Cardiac fibroblast (primary cell): ENCODE results near the gene IRGC.
"Not testable (repeated sequence)": the region's sequence is repeated elsewhere in the genome, so short reads cannot be mapped to it uniquely, and the experiment has no call there.

ENCODE experiments used
- DNase-seq, 2 donors: peaks; one replicate each; pipeline versions ENCODE4 v3.0.0 to v3.0.0-alpha.2; 2010; ENCODE audit warnings: low read depth in 2 of 2
- H3K4me3 ChIP-seq, 2 donors: replicated peaks in 1 of 2; 1 replicate in 1 of 2; 2 replicates in 1 of 2; pipeline ENCODE4 v1.5.1; 2011; ENCODE audit warnings: low read depth in 2 of 2, low read length in 2 of 2, mild to moderate bottlenecking in 2 of 2, moderate library complexity in 1 of 2
- TF ChIP-seq, protein P1 (sequence below): IDR thresholded peaks from one replicate; pipeline ENCODE4 v1.5.1; 2011; ENCODE audit warnings: low read depth, mild to moderate bottlenecking, low read length, inconsistent platforms

Gene IRGC

DNA sequence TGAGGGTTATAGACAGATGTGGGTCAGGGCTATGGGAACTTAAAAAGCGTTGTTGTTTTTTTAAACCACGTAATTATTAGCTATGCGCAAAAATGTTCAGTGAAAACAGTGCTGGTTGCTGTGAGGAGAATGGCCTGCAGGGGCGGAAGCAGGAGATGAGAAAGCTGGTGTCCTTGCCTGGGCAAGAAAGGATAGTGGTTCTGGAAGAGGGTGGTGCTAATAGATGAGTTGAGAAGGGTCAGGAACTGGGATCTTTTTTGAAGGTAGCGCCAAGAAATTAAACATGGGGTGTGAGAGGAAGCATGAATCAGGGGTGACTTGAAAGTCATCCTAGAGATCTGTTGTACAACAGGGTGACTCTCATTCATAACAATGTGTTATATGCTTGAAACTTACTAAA lies 43.6 kb downstream of the IRGC start:
- TF ChIP-seq, protein P1, sequence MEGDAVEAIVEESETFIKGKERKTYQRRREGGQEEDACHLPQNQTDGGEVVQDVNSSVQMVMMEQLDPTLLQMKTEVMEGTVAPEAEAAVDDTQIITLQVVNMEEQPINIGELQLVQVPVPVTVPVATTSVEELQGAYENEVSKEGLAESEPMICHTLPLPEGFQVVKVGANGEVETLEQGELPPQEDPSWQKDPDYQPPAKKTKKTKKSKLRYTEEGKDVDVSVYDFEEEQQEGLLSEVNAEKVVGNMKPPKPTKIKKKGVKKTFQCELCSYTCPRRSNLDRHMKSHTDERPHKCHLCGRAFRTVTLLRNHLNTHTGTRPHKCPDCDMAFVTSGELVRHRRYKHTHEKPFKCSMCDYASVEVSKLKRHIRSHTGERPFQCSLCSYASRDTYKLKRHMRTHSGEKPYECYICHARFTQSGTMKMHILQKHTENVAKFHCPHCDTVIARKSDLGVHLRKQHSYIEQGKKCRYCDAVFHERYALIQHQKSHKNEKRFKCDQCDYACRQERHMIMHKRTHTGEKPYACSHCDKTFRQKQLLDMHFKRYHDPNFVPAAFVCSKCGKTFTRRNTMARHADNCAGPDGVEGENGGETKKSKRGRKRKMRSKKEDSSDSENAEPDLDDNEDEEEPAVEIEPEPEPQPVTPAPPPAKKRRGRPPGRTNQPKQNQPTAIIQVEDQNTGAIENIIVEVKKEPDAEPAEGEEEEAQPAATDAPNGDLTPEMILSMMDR, result peak; percentile 77
- H3K4me3 ChIP-seq, result no peak overlapping the region
- peak; percentile 43 to 90 for DNase-seq

DNA sequence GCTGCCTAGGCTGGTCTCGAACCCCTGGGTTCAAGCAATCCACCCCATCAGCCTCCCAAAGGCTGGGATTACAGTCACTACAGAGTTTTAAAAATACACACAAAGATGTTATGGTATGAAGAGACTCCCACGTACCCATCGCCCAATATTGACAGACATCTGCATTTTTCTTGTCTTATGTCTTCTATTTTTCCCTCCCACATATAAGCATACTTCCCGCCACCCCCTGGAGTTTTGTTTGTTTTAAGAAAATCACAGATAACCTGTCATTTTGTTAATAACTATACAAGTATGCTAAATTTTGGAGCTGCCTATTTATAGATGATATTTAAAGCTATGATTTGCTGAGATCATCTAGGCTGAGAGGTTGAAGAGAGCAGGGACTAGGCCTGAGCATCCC lies 45.1 kb downstream of the IRGC start:
- H3K4me3 ChIP-seq, result no peak overlapping the region
- TF ChIP-seq, protein P1, result no peak
- no peak for DNase-seq

DNA sequence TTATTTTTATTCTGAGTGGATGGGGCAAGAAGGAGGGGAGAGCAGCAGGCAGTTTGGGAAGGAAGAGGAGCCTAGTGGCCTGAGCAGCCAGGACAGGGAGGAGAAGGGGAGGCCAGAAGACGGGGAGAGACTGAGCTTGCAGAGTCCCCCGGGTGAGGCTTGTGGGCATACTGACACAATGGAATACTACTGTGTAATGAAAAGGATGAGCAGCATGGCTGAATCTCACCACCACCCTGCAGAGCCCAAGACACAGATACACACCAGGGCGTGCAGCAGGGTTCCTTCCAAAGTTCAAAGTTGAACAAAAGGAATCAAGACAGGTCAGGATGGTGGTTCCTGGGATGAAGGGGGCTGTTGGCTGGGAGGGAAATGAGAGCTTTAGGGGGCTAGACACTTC lies 46.9 kb downstream of the IRGC start:
- TF ChIP-seq, protein P1, result no peak
- no peak for DNase-seq
- H3K4me3 ChIP-seq, result no peak overlapping the region

DNA sequence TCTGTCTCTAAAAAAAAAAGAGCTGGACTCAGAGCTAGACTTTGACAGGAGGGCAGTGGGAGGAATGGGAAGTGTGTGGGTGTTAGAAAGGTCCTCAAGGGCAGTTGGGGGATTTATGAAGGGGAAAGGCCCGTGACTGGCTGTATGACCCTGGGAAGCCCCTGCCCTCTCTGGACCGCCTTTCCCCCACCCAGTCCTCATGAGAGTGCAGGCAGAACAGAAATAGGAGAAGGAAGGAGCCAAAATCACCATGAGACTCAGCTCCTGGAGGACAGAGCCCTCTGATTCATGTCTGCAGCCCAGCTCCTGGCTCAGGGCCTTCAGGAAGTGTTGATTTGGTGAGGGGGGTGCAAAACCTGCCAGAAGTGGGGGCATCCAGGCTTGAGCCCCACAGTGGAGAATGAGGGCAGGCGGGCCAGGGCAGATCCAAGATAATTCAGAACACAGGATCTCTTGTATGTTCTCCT lies 47.6 kb downstream of the IRGC start:
- TF ChIP-seq, protein P1, result no peak
- no peak overlapping the region for H3K4me3 ChIP-seq
- peak; percentile 43 to 65 for DNase-seq

DNA sequence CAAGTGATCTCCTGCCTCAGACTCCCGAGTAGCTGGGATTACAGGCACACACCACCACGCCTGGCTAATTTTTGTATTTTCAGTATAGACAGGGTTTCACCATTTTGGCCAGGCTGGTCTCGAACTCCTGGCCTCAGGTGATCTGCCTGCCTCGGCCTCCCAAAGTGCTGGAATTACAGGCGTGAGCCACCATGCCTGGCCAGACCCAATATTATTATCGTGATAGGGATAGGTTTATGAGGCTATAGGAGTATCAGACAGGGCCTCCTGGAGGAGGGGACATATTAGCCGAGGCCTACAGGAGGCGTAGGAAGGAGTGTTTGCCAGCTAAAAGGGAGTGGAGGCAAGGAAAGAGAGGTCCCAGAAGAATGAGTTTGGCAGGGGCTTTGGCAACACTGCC lies 48.8 kb downstream of the IRGC start:
- not testable (repeated sequence) for DNase-seq, H3K4me3 ChIP-seq

DNA sequence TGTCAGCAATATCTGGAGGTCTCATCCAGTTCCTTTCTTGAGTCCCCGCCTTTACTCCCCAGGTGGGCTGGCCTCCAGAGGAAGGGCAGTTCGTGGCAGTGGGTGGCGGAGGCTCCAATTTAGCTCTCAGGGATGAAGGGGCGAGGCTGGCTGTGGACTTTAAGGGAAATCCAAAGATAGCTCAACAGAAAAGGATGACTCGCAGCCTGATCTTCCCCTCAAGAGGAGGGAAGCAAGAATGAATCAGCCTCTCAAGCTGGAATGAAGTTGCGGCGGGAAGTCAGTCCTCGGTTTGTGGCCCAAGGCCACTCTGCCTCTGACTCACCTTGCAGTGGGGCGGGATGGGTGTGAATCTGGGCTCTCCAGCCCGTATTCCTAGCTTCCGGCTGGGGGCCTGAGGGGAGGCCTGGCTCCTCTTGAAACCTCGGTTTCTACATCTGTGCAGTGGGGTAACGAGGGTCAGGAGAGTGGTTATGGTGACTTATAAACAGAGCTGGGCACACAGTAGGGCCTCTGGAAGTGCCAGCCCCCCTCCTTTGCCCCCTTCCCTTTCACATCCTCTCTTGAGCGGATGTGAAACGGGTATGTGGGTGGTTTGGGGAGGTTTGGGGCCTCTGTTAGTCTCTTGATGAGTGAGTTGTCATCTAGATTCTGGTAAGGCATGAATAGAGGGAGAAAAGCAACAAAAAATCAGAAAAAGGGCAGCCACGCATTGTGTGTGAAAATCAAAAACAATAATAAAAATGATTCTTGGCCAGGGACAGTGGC lies 49.4 kb downstream of the IRGC start:
- DNase-seq, result peak; percentile 87 to 97
- TF ChIP-seq, protein P1, result no peak
- H3K4me3 ChIP-seq, result no peak overlapping the region

DNA sequence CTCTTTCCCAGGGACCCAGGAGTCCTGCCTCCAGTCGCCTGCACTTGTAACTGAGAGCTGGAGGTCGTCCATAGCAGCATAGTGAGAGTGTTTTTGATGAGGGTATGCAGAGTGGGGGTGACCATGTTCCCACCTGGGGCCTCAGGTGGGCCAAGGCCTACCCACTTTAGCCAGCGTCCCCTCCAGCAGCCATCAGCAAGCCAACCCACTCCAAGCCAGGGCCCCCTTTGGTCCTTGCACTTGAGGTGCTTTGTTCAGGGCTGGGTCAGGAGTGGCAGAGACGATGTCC lies 50.8 kb downstream of the IRGC start:
- TF ChIP-seq, protein P1, result no peak
- H3K4me3 ChIP-seq, result no peak overlapping the region
- DNase-seq, result no peak
